ENCODE results near the gene NFKBIE. TPM values are rescaled to one million over a fixed set of nuclear protein-coding genes. Genes with fewer than 3 reads are reported as not detected.

Gene NFKBIE
- total and polyA plus RNA-seq, 9 of the 15 experiments (the other 6 are each of a cell fraction or from before 2014, with no cell fraction given), result 2.1 to 16.4 (median 11.7) TPM

GRCh38 chr6:44265007-44265721, at the start of gene NFKBIE (continued):
- TF ChIP-seq GABPA (tag; conservative IDR thresholded peaks at IDR 0.05; ENCODE audit: low read depth) (peak; percentile 90), THAP7 (CRISPR knock-in tag; IDR thresholded peaks at IDR 0.05) (0 out of 2 replicates have a peak, but pooled peaks have one; percentile 27), ZNF655 (CRISPR knock-in tag; IDR thresholded peaks at IDR 0.05) (no peak), ZNF347 (CRISPR knock-in tag; IDR thresholded peaks at IDR 0.05; ENCODE audit: low read depth) (no peak), TAF1 (IDR thresholded peaks at IDR 0.05; ENCODE audit: control insufficient read depth, extremely low read depth, insufficient read depth, low read length, severe bottlenecking) (peak; percentile 74), MBD2 (IDR thresholded peaks at IDR 0.05; ENCODE audit: borderline replicate concordance, low read depth) (0 out of 2 replicates have a peak, but pooled peaks have one; percentile 36), THAP12 (CRISPR knock-in tag; IDR thresholded peaks at IDR 0.05) (peak; percentile 71; the same call in 1 of the 2 replicates), NEUROD1 (IDR thresholded peaks at IDR 0.05; ENCODE audit: borderline replicate concordance, low read depth, low read length, partially characterized antibody) (peak; percentile 46), ESRRA (IDR thresholded peaks at IDR 0.05; ENCODE audit: borderline replicate concordance, low read depth) (peak; percentile 26; the same call in 1 of the 2 replicates), KDM5B (IDR thresholded peaks at IDR 0.05; ENCODE audit: insufficient replicate concordance, low read depth, low read length) (peak; percentile 32), FOSL1 (tag; conservative IDR thresholded peaks at IDR 0.05) (no peak), E2F8 (IDR thresholded peaks at IDR 0.05; ENCODE audit: low read depth, partially characterized antibody) (no peak), NR4A1 (CRISPR knock-in tag; IDR thresholded peaks at IDR 0.05) (no peak), NR4A1 (tag; IDR thresholded peaks at IDR 0.05) (0 out of 2 replicates have a peak, but pooled peaks have one; percentile 22), HEY1 (CRISPR knock-in tag; IDR thresholded peaks at IDR 0.05; ENCODE audit: borderline replicate concordance) (no peak), NFIC (IDR thresholded peaks at IDR 0.05) (no peak), E2F5 (CRISPR knock-in tag; IDR thresholded peaks at IDR 0.05) (no peak), CXXC5 (CRISPR knock-in tag; IDR thresholded peaks at IDR 0.05) (peak; percentile 63), NCOA1 (IDR thresholded peaks at IDR 0.05; ENCODE audit: low read depth) (no peak)
